ENCODE measurements around the gene PDGFRB. TPM values are rescaled to one million over a fixed set of nuclear protein-coding genes. Genes with fewer than 3 reads are reported as not detected.

The PDGFRB gene
- total and polyA plus RNA-seq, 5 donors from 2014 or later = 0.03 TPM; not detected in 4

DNA sequence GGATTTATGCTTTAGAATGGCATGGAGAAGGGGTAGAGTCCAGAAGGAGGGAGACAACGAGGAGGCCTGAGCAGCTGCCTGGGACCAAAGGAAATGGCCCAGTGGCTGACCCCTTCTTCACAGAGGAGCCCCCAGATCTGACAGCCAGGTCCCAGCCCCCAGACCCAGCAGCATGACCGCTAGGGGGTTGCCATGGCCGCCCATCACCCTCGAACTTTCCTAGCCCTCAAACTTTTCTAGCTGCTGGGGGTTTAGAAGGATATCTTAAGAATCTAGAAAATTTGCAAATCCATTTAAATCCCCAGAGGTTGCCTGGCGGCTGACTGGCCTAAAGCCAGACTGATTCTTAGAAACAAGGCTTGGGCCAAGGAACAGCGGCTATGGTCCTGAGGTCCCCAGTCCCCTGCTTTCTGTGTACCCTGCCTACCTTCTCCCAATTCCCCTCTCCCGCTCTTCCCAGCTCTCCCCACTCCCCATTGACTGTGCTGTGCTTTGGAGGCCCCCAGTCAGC lies 972 bp downstream of the PDGFRB start:
- ATAC-seq (ENCODE audit: low read depth in 2 of 2) (no peak), DNase-seq (no peak)
- H3K36me3 Mint-ChIP-seq = no peaks in the 10 kb centered on the region
- H3K27ac Mint-ChIP-seq = no peak overlapping the region
- peak overlapping the region in 2 of 4 donors; percentile 40 to 47 for H3K4me3 Mint-ChIP-seq
- Histone ChIP-seq H3K4me1 (ENCODE audit: control insufficient read depth, insufficient read depth, low read length, poor library complexity, severe bottlenecking) (peaks cover 9% of the 10 kb centered on the region), H3K4me3 (ENCODE audit: low read depth, low read length) (no peak overlapping the region), H3K27me3 (ENCODE audit: control insufficient read depth, insufficient read depth, low read length) (peaks cover 4% of the 10 kb centered on the region), H3K36me3 (ENCODE audit: control insufficient read depth, insufficient read depth, low read length) (no peaks in the 10 kb centered on the region), H3K9me3 (ENCODE audit: control insufficient read depth in 2 of 2, low read length in 2 of 2) (no peaks in the 10 kb centered on the region), H3K27ac (ENCODE audit: insufficient read depth, low read length, poor library complexity, severe bottlenecking) (no peak overlapping the region)
- H3K27me3 Mint-ChIP-seq = peaks cover 35% of the 10 kb centered on the region
- H3K9me3 Mint-ChIP-seq = peaks cover 0 to 2% (median 0%) of the 10 kb centered on the region in 7 donors
- H3K4me1 Mint-ChIP-seq = peaks cover 0 to 9% (median 4%) of the 10 kb centered on the region in 4 donors

DNA sequence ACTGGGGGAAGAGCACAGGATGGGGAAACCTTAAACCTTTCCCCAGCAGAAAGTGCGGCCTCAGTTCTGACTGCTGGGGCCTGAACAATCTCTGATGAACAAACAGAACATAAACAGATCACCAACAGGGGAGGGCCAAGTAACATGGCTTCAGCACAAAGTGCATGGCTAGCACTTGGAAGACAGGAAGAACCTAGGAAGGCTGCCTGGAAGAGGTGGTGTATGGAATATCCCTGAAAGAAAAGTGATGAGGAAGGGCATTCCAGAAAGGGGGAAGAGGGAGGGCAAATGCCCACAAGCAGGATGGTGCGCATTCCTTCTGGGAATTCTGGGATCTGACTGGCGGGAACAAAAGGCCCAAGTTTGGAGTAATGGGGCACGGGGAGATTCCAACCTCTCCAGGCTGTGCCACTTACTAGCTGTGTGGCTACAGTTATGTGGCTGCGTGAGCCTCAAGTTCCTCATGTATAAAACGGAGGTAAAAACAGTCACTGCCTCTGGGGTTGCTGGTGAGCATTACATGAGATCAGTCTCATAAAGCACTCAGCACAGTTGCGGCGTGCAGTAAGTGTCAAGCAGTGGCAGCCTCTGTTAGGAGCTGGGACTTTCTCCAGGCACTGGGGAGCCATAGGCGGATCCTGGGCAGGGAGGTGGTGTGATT lies 1.6 kb downstream of the PDGFRB start:
- peaks cover 4% of the 10 kb centered on the region for H3K27me3 ChIP-seq (ENCODE audit: control insufficient read depth, insufficient read depth, low read length)
- no peak overlapping the region for H3K27ac ChIP-seq (ENCODE audit: insufficient read depth, low read length, poor library complexity, severe bottlenecking)
- DNase-seq = peak in 1 of 3 donors; percentile 22
- H3K36me3 ChIP-seq (ENCODE audit: control insufficient read depth, insufficient read depth, low read length) = no peaks in the 10 kb centered on the region
- Mint-ChIP-seq H3K4me1 (peaks cover 0 to 9% (median 4%) of the 10 kb centered on the region in 4 donors), H3K27ac (no peak overlapping the region), H3K27me3 (peaks cover 35% of the 10 kb centered on the region), H3K36me3 (no peaks in the 10 kb centered on the region), H3K9me3 (peaks cover 0 to 2% (median 0%) of the 10 kb centered on the region in 7 donors), H3K4me3 (peak overlapping the region in 1 of 4 donors; percentile 40)
- no peak for ATAC-seq (ENCODE audit: low read depth in 2 of 2)
- H3K4me3 ChIP-seq (ENCODE audit: low read depth, low read length) = no peak overlapping the region
- H3K9me3 ChIP-seq (ENCODE audit: control insufficient read depth in 2 of 2, low read length in 2 of 2) = no peaks in the 10 kb centered on the region
- peaks cover 9% of the 10 kb centered on the region for H3K4me1 ChIP-seq (ENCODE audit: control insufficient read depth, insufficient read depth, low read length, poor library complexity, severe bottlenecking)

GRCh38 chr5:150153483-150153882 lies 2.2 kb downstream of the PDGFRB start:
- H3K36me3 ChIP-seq (ENCODE audit: control insufficient read depth, insufficient read depth, low read length) = no peaks in the 10 kb centered on the region
- Mint-ChIP-seq H3K36me3 (no peaks in the 10 kb centered on the region), H3K27ac (no peak overlapping the region), H3K9me3 (peaks cover 0 to 2% (median 0%) of the 10 kb centered on the region in 7 donors), H3K4me3 (no peak overlapping the region), H3K4me1 (peaks cover 0 to 9% (median 4%) of the 10 kb centered on the region in 4 donors), H3K27me3 (peaks cover 40% of the 10 kb centered on the region)
- H3K4me3 ChIP-seq (ENCODE audit: low read depth, low read length) = no peak overlapping the region
- no peak overlapping the region for H3K27ac ChIP-seq (ENCODE audit: insufficient read depth, low read length, poor library complexity, severe bottlenecking)
- DNase-seq (no peak), ATAC-seq (ENCODE audit: low read depth in 2 of 2) (no peak)
- H3K9me3 ChIP-seq (ENCODE audit: control insufficient read depth in 2 of 2, low read length in 2 of 2) = no peaks in the 10 kb centered on the region
- H3K4me1 ChIP-seq (ENCODE audit: control insufficient read depth, insufficient read depth, low read length, poor library complexity, severe bottlenecking) = peaks cover 9% of the 10 kb centered on the region
- H3K27me3 ChIP-seq (ENCODE audit: control insufficient read depth, insufficient read depth, low read length) = peaks cover 4% of the 10 kb centered on the region

GRCh38 chr5:150152636-150153462 lies 2.8 kb downstream of the PDGFRB start:
- H3K4me3 Mint-ChIP-seq = no peak overlapping the region

GRCh38 chr5:150149618-150150017 lies 6.0 kb downstream of the PDGFRB start:
- Histone ChIP-seq H3K36me3 (ENCODE audit: control insufficient read depth, insufficient read depth, low read length) (no peaks in the 10 kb centered on the region), H3K27me3 (ENCODE audit: control insufficient read depth, insufficient read depth, low read length) (no peaks in the 10 kb centered on the region), H3K4me3 (ENCODE audit: low read depth, low read length) (no peak overlapping the region), H3K27ac (ENCODE audit: insufficient read depth, low read length, poor library complexity, severe bottlenecking) (no peak overlapping the region), H3K9me3 (ENCODE audit: control insufficient read depth in 2 of 2, low read length in 2 of 2) (no peaks in the 10 kb centered on the region), H3K4me1 (ENCODE audit: control insufficient read depth, insufficient read depth, low read length, poor library complexity, severe bottlenecking) (no peaks in the 10 kb centered on the region)
- Mint-ChIP-seq H3K27me3 (peaks cover 18% of the 10 kb centered on the region), H3K4me3 (no peak overlapping the region), H3K36me3 (no peaks in the 10 kb centered on the region), H3K4me1 (peaks cover 0 to 3% (median under 1%) of the 10 kb centered on the region in 4 donors), H3K9me3 (no peaks in the 10 kb centered on the region), H3K27ac (no peak overlapping the region)
- DNase-seq (peak in 1 of 3 donors; percentile 65), ATAC-seq (ENCODE audit: low read depth in 2 of 2) (no peak)

More at GRCh38 chr5:150152636-150153462, 2.8 kb downstream of the PDGFRB start:
- Mint-ChIP-seq H3K9me3 (peaks cover 0 to 2% (median 0%) of the 10 kb centered on the region in 7 donors), H3K27me3 (peaks cover 43% of the 10 kb centered on the region), H3K4me1 (peaks cover 0 to 9% (median 4%) of the 10 kb centered on the region in 4 donors), H3K27ac (no peak overlapping the region), H3K36me3 (no peaks in the 10 kb centered on the region)
- ATAC-seq (ENCODE audit: low read depth in 2 of 2) (no peak), DNase-seq (no peak)
- Histone ChIP-seq H3K36me3 (ENCODE audit: control insufficient read depth, insufficient read depth, low read length) (no peaks in the 10 kb centered on the region), H3K27me3 (ENCODE audit: control insufficient read depth, insufficient read depth, low read length) (peaks cover 4% of the 10 kb centered on the region), H3K4me3 (ENCODE audit: low read depth, low read length) (no peak overlapping the region), H3K4me1 (ENCODE audit: control insufficient read depth, insufficient read depth, low read length, poor library complexity, severe bottlenecking) (peaks cover 9% of the 10 kb centered on the region), H3K27ac (ENCODE audit: insufficient read depth, low read length, poor library complexity, severe bottlenecking) (no peak overlapping the region), H3K9me3 (ENCODE audit: control insufficient read depth in 2 of 2, low read length in 2 of 2) (no peaks in the 10 kb centered on the region)

DNA sequence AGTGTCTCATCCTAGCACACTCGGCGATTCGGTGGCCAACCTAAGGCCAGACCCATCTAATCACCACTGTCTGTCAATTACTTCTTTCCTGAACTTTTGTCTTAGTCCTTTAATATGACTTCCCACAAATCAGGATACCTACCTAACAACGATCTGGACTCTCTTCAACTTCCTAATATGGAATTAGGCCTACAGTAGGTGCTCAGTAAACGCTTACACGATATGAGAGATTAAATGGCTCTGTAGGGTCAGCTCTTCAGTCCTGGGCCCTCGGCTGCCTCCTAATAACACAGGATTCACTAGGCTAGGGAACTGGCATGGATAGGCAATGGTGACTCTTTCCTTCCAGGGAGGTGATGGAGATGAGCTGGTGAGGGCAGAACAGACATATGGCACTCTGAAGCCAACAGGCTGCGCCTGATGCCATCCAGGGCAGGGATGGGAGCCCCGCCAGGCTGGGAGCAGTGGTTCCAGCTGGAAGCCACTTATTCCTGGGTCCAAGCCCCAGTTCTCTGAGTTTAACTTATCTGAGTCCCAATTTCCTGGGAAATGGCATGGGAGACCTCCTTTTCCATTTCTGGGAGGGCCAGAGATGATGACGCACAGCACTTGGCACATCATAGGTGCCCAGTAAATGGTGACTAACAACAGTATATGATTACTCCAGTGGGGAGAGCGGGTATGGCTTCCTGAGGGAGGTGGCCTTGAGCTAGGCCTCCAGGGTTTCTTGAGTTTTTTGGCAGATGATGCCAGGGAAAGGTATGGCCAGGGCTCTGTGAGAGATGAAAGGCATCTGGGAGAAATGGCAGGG lies 7.3 kb downstream of the PDGFRB start:
- Histone ChIP-seq H3K27ac (ENCODE audit: insufficient read depth, low read length, poor library complexity, severe bottlenecking) (no peak overlapping the region), H3K27me3 (ENCODE audit: control insufficient read depth, insufficient read depth, low read length) (no peaks in the 10 kb centered on the region), H3K4me3 (ENCODE audit: low read depth, low read length) (no peak overlapping the region), H3K4me1 (ENCODE audit: control insufficient read depth, insufficient read depth, low read length, poor library complexity, severe bottlenecking) (no peaks in the 10 kb centered on the region), H3K36me3 (ENCODE audit: control insufficient read depth, insufficient read depth, low read length) (no peaks in the 10 kb centered on the region), H3K9me3 (ENCODE audit: control insufficient read depth in 2 of 2, low read length in 2 of 2) (no peaks in the 10 kb centered on the region)
- ATAC-seq (ENCODE audit: low read depth in 2 of 2) (no peak), DNase-seq (no peak)
- Mint-ChIP-seq H3K4me3 (no peak overlapping the region), H3K4me1 (peaks cover 0 to 3% (median under 1%) of the 10 kb centered on the region in 4 donors), H3K9me3 (no peaks in the 10 kb centered on the region), H3K36me3 (no peaks in the 10 kb centered on the region), H3K27ac (no peak overlapping the region), H3K27me3 (peaks cover 8% of the 10 kb centered on the region)

DNA sequence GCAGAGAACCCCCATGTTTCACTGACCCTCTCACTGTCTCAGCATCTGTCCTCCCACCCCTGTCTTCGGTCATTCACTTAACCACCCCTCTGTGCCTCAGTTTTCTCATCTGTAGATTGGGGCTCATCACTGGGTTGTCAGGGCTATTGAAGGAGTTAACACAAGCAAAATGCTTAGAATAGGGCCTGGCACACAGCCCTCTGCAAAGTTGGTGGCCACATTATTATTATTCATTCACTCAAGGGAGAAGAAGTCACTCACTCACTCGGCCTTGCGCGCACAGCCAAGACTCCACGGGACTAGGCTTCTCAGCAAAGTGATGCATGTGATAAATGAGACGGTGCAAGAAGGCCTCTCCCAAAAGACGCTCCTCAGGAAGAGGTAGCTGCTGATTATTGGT lies 8.0 kb downstream of the PDGFRB start:
- Histone ChIP-seq H3K9me3 (ENCODE audit: control insufficient read depth in 2 of 2, low read length in 2 of 2) (no peaks in the 10 kb centered on the region), H3K4me3 (ENCODE audit: low read depth, low read length) (no peak overlapping the region), H3K27me3 (ENCODE audit: control insufficient read depth, insufficient read depth, low read length) (no peaks in the 10 kb centered on the region), H3K4me1 (ENCODE audit: control insufficient read depth, insufficient read depth, low read length, poor library complexity, severe bottlenecking) (no peaks in the 10 kb centered on the region), H3K36me3 (ENCODE audit: control insufficient read depth, insufficient read depth, low read length) (no peaks in the 10 kb centered on the region), H3K27ac (ENCODE audit: insufficient read depth, low read length, poor library complexity, severe bottlenecking) (no peak overlapping the region)
- DNase-seq = no peak
- ATAC-seq (ENCODE audit: low read depth in 2 of 2) = no peak
- H3K27ac Mint-ChIP-seq = no peak overlapping the region
- peaks cover 12% of the 10 kb centered on the region for H3K27me3 Mint-ChIP-seq
- peaks cover 0 to 3% (median under 1%) of the 10 kb centered on the region in 4 donors for H3K4me1 Mint-ChIP-seq
- H3K4me3 Mint-ChIP-seq = no peak overlapping the region
- H3K9me3 Mint-ChIP-seq = no peaks in the 10 kb centered on the region
- no peaks in the 10 kb centered on the region for H3K36me3 Mint-ChIP-seq
